ENCODE data around the gene PIK3R1.

- TF ChIP-seq CTCF (IDR thresholded peaks at IDR 0.05) (no peak), POLR2A (IDR thresholded peaks at IDR 0.05) (no peak)
These were observed 2.0 kb downstream of the PIK3R1 start for GRCh38 chr5:68217528-68217927.
